MM.1S (cell line): ENCODE measurements around the gene POLN.

Experiments
- CTCF ChIP-seq: fragments of 300-600 bp; sonication (generic); IDR thresholded peaks from 2 replicates; pipeline ENCODE4 v1.5.1; 2016; ENCODE audit warnings: antibody characterized with exemption, low read length, mixed read lengths
- EZH2 ChIP-seq: fragments of 300-600 bp; sonication (generic); optimal IDR thresholded peaks from 2 replicates; pipeline ENCODE3; 2017; ENCODE audit warnings: low read depth, mild to moderate bottlenecking, antibody characterized with exemption, low read length, mixed read lengths

- TF ChIP-seq CTCF (no peak), EZH2 (no peak)
Measured at GRCh38 chr4:2262145-2262943, 20.4 kb upstream of the POLN start.
